HepG2 (cell line): ENCODE measurements around the gene ZSWIM8. TPM values are rescaled to one million over a fixed set of nuclear protein-coding genes. Genes with fewer than 3 reads are reported as not detected.

Experiments used
- NCOA1 ChIP-seq: sonication (generic); formaldehyde crosslinking; IDR thresholded peaks from 2 replicates; pipeline ENCODE4 v1.9.0; 2021; ENCODE audit warnings: missing genetic modification reagents
- TBX2 ChIP-seq: sonication (generic); formaldehyde crosslinking; IDR thresholded peaks from 2 replicates; pipeline ENCODE4 v1.5.0; 2020; ENCODE audit warnings: missing genetic modification reagents, mild to moderate bottlenecking, borderline replicate concordance
- TMF1 ChIP-seq: sonication (generic); formaldehyde crosslinking; IDR thresholded peaks from 2 replicates; pipeline ENCODE4 v1.8.1; 2022; ENCODE audit warnings: low read depth, missing genetic modification reagents
- TOE1 ChIP-seq: sonication (generic); formaldehyde crosslinking; IDR thresholded peaks from 2 replicates; pipeline ENCODE4 v1.4.0; 2020; ENCODE audit warnings: mild to moderate bottlenecking, missing genetic modification reagents
- ZMYM4 ChIP-seq: sonication (generic); formaldehyde crosslinking; IDR thresholded peaks from 2 replicates; pipeline ENCODE4 v1.8.1; 2023; ENCODE audit warnings: mild to moderate bottlenecking, missing genetic modification reagents
- ZNF274 ChIP-seq: sonication (generic); formaldehyde crosslinking; IDR thresholded peaks from 2 replicates; pipeline ENCODE4 v1.5.1; 2020; ENCODE audit warnings: mild to moderate bottlenecking, missing genetic modification reagents
- ZNF44 ChIP-seq: sonication (generic); formaldehyde crosslinking; IDR thresholded peaks from 2 replicates; pipeline ENCODE4 v1.5.1; 2020; ENCODE audit warnings: mild to moderate bottlenecking, missing genetic modification reagents
- ZNF572 ChIP-seq: sonication (generic); formaldehyde crosslinking; IDR thresholded peaks from 2 replicates; pipeline ENCODE4 v1.5.1; 2020; ENCODE audit warnings: mild to moderate bottlenecking, missing genetic modification reagents
- ZNF839 ChIP-seq: sonication (generic); formaldehyde crosslinking; IDR thresholded peaks from 2 replicates; pipeline ENCODE4 v1.4.0; 2020; ENCODE audit warnings: missing genetic modification reagents, mild to moderate bottlenecking, borderline replicate concordance
- polyA plus RNA-seq, 8 experiments: library from polyadenylated mRNA; depleted of rRNA in 3 of 8; stranded (reverse) in 7 of 8; unstranded in 1 of 8; fragments of >200 nt; fragmentation: Illumina TruSeq in 4 of 8; extraction: Trizol in 4 of 8; gene quantifications; 2 replicates each; pipeline versions ENCODE4 v1.2.1 to v1.2.3, GENCODE V29; 2011 to 2016; ENCODE audit warnings: low read depth in 4 of 8, missing spikeins in 1 of 8, mixed read lengths in 1 of 8; ENCODE audit not compliant: insufficient read depth in 1 of 8
- total RNA-seq, 5 experiments: library from RNA; depleted of rRNA; stranded (reverse); fragments of >200 nt; fragmentation: Illumina TruSeq; extraction: Trizol; gene quantifications; 2 replicates each; pipeline ENCODE4 v1.2.3, GENCODE V29; 2016; ENCODE audit warnings: low read depth in 1 of 5
- TF ChIP-seq, protein P1 (sequence below): sonication (generic); formaldehyde crosslinking; IDR thresholded peaks from 2 replicates; pipeline ENCODE4 v1.4.0; 2020; ENCODE audit warnings: mild to moderate bottlenecking, missing genetic modification reagents
- TF ChIP-seq, protein P2 (sequence below): IDR thresholded peaks from 2 replicates; pipeline ENCODE4 v1.6.1; 2016; ENCODE audit warnings: low read depth
- TF ChIP-seq, protein P3 (sequence below): sonication (generic); formaldehyde crosslinking; IDR thresholded peaks from 2 replicates; pipeline ENCODE4 v1.4.0; 2020; ENCODE audit warnings: missing genetic modification reagents, borderline replicate concordance
- TF ChIP-seq, protein P4 (sequence below): sonication (generic); formaldehyde crosslinking; IDR thresholded peaks from 2 replicates; pipeline ENCODE4 v1.5.1; 2020; ENCODE audit warnings: missing genetic modification reagents, mild to moderate bottlenecking, borderline replicate concordance
- TF ChIP-seq, protein P5 (sequence below): sonication (generic); formaldehyde crosslinking; IDR thresholded peaks from 2 replicates; pipeline ENCODE4 v1.4.0; 2020; ENCODE audit warnings: mild to moderate bottlenecking, missing genetic modification reagents

Gene ZSWIM8
- total and polyA plus RNA-seq, 2 of the 13 experiments (the other 11 are each of a cell fraction or from before 2014, with no cell fraction given) = 39.9 to 98.2 TPM

DNA sequence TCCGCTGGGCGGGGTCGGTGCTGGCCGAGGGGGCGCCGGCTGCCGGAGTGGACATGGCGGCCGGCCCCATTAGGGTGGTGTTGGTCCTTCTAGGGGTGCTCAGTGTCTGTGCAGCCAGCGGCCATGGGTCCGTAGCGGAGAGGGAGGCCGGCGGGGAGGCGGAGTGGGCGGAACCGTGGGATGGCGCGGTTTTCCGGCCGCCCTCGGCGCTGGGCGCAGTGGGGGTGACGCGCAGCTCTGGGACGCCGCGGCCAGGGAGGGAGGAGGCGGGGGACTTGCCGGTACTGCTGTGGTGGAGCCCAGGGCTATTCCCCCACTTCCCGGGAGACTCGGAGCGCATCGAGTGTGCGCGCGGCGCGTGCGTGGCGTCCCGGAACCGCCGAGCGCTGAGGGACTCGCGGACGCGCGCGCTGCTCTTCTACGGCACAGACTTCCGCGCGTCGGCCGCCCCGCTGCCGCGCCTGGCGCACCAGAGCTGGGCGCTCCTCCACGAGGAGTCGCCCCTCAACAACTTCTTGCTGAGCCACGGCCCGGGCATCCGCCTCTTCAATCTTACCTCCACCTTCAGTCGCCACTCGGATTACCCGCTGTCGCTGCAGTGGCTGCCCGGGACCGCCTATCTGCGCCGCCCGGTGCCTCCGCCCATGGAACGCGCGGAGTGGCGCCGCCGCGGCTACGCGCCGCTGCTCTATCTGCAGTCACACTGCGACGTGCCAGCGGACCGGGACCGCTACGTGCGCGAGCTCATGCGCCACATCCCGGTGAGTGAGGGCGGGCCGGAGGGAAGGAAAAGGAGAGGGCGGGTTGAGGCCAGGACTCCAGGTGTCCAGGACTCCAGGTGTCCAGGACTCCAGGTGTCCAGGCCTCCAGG lies 12.9 kb upstream of the ZSWIM8 start (continued):
- TF ChIP-seq, protein P1, sequence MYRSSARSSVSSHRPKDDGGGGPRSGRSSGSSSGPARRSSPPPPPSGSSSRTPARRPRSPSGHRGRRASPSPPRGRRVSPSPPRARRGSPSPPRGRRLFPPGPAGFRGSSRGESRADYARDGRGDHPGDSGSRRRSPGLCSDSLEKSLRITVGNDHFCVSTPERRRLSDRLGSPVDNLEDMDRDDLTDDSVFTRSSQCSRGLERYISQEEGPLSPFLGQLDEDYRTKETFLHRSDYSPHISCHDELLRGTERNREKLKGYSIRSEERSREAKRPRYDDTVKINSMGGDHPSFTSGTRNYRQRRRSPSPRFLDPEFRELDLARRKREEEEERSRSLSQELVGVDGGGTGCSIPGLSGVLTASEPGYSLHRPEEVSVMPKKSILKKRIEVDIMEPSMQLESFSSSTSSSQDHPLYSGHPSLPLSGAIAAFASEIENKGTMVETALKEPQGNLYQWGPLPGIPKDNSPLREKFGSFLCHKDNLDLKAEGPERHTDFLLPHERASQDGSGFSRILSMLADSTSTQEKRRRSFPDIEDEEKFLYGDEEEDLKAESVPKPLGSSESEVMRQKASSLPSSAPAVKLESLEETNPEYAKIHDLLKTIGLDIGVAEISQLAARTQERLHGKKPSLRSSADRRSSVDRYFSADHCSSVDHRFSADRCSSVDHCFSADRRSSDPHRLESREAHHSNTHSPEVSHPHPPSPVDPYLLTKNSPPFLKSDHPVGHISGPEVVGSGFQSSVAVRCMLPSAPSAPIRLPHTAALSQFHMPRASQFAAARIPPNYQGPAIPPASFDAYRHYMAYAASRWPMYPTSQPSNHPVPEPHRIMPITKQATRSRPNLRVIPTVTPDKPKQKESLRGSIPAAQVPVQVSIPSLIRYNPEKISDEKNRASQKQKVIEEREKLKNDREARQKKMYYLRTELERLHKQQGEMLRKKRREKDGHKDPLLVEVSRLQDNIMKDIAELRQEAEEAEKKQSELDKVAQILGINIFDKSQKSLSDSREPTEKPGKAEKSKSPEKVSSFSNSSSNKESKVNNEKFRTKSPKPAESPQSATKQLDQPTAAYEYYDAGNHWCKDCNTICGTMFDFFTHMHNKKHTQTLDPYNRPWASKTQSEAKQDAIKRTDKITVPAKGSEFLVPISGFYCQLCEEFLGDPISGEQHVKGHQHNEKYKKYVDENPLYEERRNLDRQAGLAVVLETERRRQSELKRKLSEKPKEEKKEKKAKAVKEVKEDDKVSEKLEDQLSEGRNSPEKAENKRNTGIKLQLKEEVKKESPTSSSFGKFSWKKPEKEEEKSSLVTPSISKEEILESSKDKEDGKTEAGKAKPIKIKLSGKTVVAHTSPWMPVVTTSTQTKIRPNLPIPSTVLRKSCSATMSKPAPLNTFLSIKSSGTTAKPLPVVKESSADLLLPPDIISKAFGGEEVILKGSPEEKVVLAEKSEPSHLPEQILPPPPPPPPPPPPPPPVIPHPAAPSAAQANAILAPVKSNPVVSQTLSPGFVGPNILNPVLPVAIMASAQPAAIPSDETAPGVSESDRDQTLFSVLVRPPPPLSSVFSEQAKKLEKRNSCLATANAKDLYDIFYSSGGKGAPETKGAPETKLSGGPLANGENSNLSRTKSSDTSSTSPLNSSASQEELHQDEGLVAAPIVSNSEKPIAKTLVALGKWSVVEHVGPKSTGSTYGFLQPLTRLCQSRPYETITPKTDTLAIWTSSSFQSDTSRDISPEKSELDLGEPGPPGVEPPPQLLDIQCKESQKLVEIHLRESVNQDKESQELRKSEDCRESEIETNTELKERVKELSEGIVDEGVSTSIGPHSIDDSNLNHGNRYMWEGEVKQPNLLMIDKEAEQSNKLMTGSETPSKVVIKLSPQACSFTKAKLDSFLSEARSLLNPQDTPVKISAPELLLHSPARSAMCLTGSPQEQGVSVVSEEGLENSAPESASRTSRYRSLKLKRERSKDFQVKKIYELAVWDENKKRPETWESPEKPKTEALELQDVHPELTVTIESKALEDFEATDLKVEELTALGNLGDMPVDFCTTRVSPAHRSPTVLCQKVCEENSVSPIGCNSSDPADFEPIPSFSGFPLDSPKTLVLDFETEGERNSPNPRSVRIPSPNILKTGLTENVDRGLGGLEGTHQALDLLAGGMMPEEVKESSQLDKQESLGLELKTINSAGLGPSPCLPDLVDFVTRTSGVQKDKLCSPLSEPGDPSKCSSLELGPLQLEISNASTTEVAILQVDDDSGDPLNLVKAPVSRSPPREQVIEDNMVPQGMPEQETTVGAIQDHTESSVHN = no peak
- no peak; the same call in 1 of the 2 replicates for TF ChIP-seq TMF1 (CRISPR knock-in tag)
- TF ChIP-seq NCOA1 (CRISPR knock-in tag) = 0 out of 2 replicates have a peak, but pooled peaks have one; percentile 63
- TF ChIP-seq, protein P2, sequence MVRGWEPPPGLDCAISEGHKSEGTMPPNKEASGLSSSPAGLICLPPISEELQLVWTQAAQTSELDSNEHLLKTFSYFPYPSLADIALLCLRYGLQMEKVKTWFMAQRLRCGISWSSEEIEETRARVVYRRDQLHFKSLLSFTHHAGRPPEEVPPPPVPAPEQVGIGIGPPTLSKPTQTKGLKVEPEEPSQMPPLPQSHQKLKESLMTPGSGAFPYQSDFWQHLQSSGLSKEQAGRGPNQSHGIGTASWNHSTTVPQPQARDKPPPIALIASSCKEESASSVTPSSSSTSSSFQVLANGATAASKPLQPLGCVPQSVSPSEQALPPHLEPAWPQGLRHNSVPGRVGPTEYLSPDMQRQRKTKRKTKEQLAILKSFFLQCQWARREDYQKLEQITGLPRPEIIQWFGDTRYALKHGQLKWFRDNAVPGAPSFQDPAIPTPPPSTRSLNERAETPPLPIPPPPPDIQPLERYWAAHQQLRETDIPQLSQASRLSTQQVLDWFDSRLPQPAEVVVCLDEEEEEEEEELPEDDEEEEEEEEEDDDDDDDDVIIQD (CRISPR knock-in tag) = peak; percentile 41; the same call in 1 of the 2 replicates
- 0 out of 2 replicates have a peak, but pooled peaks have one; percentile 55 for TF ChIP-seq ZNF572 (CRISPR knock-in tag)
- peak; percentile 36; the same call in 1 of the 2 replicates for TF ChIP-seq ZMYM4 (CRISPR knock-in tag)
- TF ChIP-seq TOE1 (CRISPR knock-in tag) = 0 out of 2 replicates have a peak, but pooled peaks have one; percentile 22
- TF ChIP-seq, protein P3, sequence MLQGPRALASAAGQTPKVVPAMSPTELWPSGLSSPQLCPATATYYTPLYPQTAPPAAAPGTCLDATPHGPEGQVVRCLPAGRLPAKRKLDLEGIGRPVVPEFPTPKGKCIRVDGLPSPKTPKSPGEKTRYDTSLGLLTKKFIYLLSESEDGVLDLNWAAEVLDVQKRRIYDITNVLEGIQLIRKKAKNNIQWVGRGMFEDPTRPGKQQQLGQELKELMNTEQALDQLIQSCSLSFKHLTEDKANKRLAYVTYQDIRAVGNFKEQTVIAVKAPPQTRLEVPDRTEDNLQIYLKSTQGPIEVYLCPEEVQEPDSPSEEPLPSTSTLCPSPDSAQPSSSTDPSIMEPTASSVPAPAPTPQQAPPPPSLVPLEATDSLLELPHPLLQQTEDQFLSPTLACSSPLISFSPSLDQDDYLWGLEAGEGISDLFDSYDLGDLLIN (CRISPR knock-in tag) = no peak
- TF ChIP-seq, protein P4, sequence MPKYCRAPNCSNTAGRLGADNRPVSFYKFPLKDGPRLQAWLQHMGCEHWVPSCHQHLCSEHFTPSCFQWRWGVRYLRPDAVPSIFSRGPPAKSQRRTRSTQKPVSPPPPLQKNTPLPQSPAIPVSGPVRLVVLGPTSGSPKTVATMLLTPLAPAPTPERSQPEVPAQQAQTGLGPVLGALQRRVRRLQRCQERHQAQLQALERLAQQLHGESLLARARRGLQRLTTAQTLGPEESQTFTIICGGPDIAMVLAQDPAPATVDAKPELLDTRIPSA (CRISPR knock-in tag) = 0 out of 2 replicates have a peak, but pooled peaks have one; percentile 10
- TF ChIP-seq ZNF839 = no peak
- no peak for TF ChIP-seq ZNF274 (CRISPR knock-in tag)
- TF ChIP-seq, protein P5, sequence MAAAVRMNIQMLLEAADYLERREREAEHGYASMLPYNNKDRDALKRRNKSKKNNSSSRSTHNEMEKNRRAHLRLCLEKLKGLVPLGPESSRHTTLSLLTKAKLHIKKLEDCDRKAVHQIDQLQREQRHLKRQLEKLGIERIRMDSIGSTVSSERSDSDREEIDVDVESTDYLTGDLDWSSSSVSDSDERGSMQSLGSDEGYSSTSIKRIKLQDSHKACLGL (CRISPR knock-in tag) = peak; percentile 57; the same call in 1 of the 2 replicates
- 0 out of 2 replicates have a peak, but pooled peaks have one; percentile 50 for TF ChIP-seq ZNF44 (CRISPR knock-in tag)
- TF ChIP-seq TBX2 (CRISPR knock-in tag) = peak; percentile 14; the same call in 1 of the 2 replicates
